Right atrium auricular region (tissue), 2 donors: ENCODE measurements around the gene UBA1. TPM values are rescaled to one million over a fixed set of nuclear protein-coding genes. Genes with fewer than 3 reads are reported as not detected.

ENCODE experiments used
- DNase-seq: peaks from one replicate; pipeline ENCODE4 v3.0.0-alpha.2; 2019; ENCODE audit warnings: low spot score
- H3K27ac ChIP-seq, 2 donors: fragments of 200-600 bp; sonication (generic); 1 replicate in 1 of 2; 2 replicates in 1 of 2; pipeline ENCODE4 v1.5.1; 2016 to 2019
- H3K27me3 ChIP-seq, 2 donors: fragments of 200-600 bp; sonication (generic); one replicate each; pipeline versions ENCODE4 v1.5.1 to v1.6.0; 2017 to 2019
- H3K36me3 ChIP-seq: fragments of 200-600 bp; sonication (generic); one replicate; pipeline ENCODE4 v1.5.1; 2016
- H3K4me1 ChIP-seq, 2 donors: fragments of 200-600 bp; sonication (generic); one replicate each; pipeline versions ENCODE4 v1.5.1 to v1.6.0; 2017 to 2019
- H3K4me3 ChIP-seq, 2 donors: fragments of 200-600 bp; sonication (generic); 1 replicate in 1 of 2; 2 replicates in 1 of 2; pipeline ENCODE4 v1.5.1; 2017 to 2019; ENCODE audit warnings: mild to moderate bottlenecking in 1 of 2, moderate library complexity in 1 of 2
- H3K9me3 ChIP-seq, 2 donors: fragments of 200-600 bp; sonication (generic); one replicate each; pipeline ENCODE4 v1.5.1; 2019
- CTCF ChIP-seq, 2 donors: fragments of 200-600 bp; sonication (generic); IDR thresholded peaks; one replicate each; pipeline ENCODE4 v1.5.1; 2019; ENCODE audit warnings: antibody characterized with exemption in 2 of 2
- total RNA-seq, 2 donors: library from RNA; depleted of rRNA; stranded (reverse); fragments of >200 nt; gene quantifications; one replicate each; pipeline ENCODE4 v1.1.0, GENCODE V29; 2016

UBA1 gene
- total RNA-seq, 2 donors from 2014 or later = 102 to 136 TPM

GRCh38 chrX:47226531-47227333 is 33.1 kb downstream of the UBA1 start:
- no peaks in the 10 kb centered on the region for H3K27me3 ChIP-seq
- H3K36me3 ChIP-seq = peaks cover 60% of the 10 kb centered on the region
- DNase-seq = no peak
- no peaks in the 10 kb centered on the region for H3K9me3 ChIP-seq
- H3K27ac ChIP-seq = no peak overlapping the region
- no peaks in the 10 kb centered on the region for H3K4me1 ChIP-seq
- no peak for TF ChIP-seq CTCF (IDR thresholded peaks at IDR 0.05)
- no peak overlapping the region for H3K4me3 ChIP-seq

GRCh38 chrX:47227334-47227583 is 33.6 kb downstream of the UBA1 start:
- no peak overlapping the region for H3K27ac ChIP-seq
- peaks cover 60% of the 10 kb centered on the region for H3K36me3 ChIP-seq
- no peaks in the 10 kb centered on the region for H3K9me3 ChIP-seq
- no peak overlapping the region for H3K4me3 ChIP-seq
- TF ChIP-seq CTCF (IDR thresholded peaks at IDR 0.05) = no peak
- H3K4me1 ChIP-seq = peaks cover 0 to 2% of the 10 kb centered on the region in 2 donors
- no peak for DNase-seq
- H3K27me3 ChIP-seq = no peaks in the 10 kb centered on the region

- H3K27ac ChIP-seq = no peak overlapping the region
- H3K36me3 ChIP-seq = peaks cover 56% of the 10 kb centered on the region
- TF ChIP-seq CTCF (IDR thresholded peaks at IDR 0.05) = no peak
- H3K9me3 ChIP-seq = no peaks in the 10 kb centered on the region
- no peak for DNase-seq
- H3K27me3 ChIP-seq = no peaks in the 10 kb centered on the region
- peaks cover 0 to 7% of the 10 kb centered on the region in 2 donors for H3K4me1 ChIP-seq
- no peak overlapping the region for H3K4me3 ChIP-seq
Observed at GRCh38 chrX:47228550-47229270, 35.1 kb downstream of the UBA1 start.

- Histone ChIP-seq H3K27ac (no peak overlapping the region), H3K36me3 (peaks cover 49% of the 10 kb centered on the region), H3K4me3 (no peak overlapping the region), H3K4me1 (peaks cover 0 to 7% of the 10 kb centered on the region in 2 donors), H3K27me3 (no peaks in the 10 kb centered on the region), H3K9me3 (no peaks in the 10 kb centered on the region)
- DNase-seq = no peak
- TF ChIP-seq CTCF (IDR thresholded peaks at IDR 0.05) = no peak
Observed at GRCh38 chrX:47229427-47229826, 35.8 kb downstream of the UBA1 start.

- peaks cover 0 to 7% of the 10 kb centered on the region in 2 donors for H3K4me1 ChIP-seq
- TF ChIP-seq CTCF (IDR thresholded peaks at IDR 0.05) = no peak
- H3K27ac ChIP-seq = no peak overlapping the region
- H3K4me3 ChIP-seq = no peak overlapping the region
- H3K27me3 ChIP-seq = no peaks in the 10 kb centered on the region
- peaks cover 40% of the 10 kb centered on the region for H3K36me3 ChIP-seq
- DNase-seq = no peak
- H3K9me3 ChIP-seq = no peaks in the 10 kb centered on the region
Observed at GRCh38 chrX:47230136-47230868, 36.7 kb downstream of the UBA1 start.
